HCT116 (cell line): Measurements from ENCODE around the gene RACGAP1. TPM values are rescaled to one million over a fixed set of nuclear protein-coding genes. Genes with fewer than 3 reads are reported as not detected.
A peak's percentile ranks its signal among the peaks of the same experiment; 100 is the strongest.

Experiments
- ATAC-seq: fragments of 200-7000 bp; cut with Tn5 transposase; 2 replicates; pipeline ENCODE4 v1.9.1; 2020; ENCODE audit warnings: mild to moderate bottlenecking, moderate library complexity
- BruUV-seq: library from RNA; stranded (reverse); fragments of 400-500 nt; replicated peaks from 2 replicates; lab custom pipeline; 2021; lab: Mats Ljungman, UMichigan
- CTCF ChIA-PET: fragments of 300-600 bp; sonication (Branson Sonifier 250); formaldehyde crosslinking; loops from one replicate; lab custom pipeline; 2021; ENCODE audit warnings: antibody characterized with exemption; lab: Charles Lee
- POLR2A ChIA-PET: fragments of 300-600, 350-600 bp; sonication (Branson Sonifier 250); formaldehyde crosslinking; loops from one replicate; lab custom pipeline; 2021; ENCODE audit warnings: antibody characterized with exemption; lab: Charles Lee
- RAD21 ChIA-PET, 2 experiments: fragments of 300-600 bp; sonication (Branson Sonifier 250); formaldehyde crosslinking; loops; one replicate each; lab custom pipeline; 2023; ENCODE audit warnings: low total read pairs in 2 of 2; ENCODE audit not compliant: uncharacterized antibody in 2 of 2, unreplicated experiment in 2 of 2, low non-redundant PET in 1 of 2; lab: Charles Lee
- DNase-seq: peaks from one replicate; pipeline ENCODE4 v3.0.0-alpha.2; 2010; ENCODE audit warnings: low read depth, low spot score
- H2AFZ ChIP-seq: fragments of 200-600 bp; shearing (Covaris generic), sonication (generic); 2 replicates; pipeline ENCODE4 v1.6.1; 2017; ENCODE audit warnings: low read depth, mixed run types, mixed read lengths, antibody characterized with exemption, low read length; ENCODE audit not compliant: poor library complexity, severe bottlenecking
- H3K27ac ChIP-seq: 2 replicates; pipeline ENCODE4 v1.5.1; 2012; ENCODE audit warnings: low read depth, low read length
- H3K27me3 ChIP-seq: fragments of 200-600 bp; sonication (generic); 2 replicates; pipeline ENCODE4 v1.6.1; 2016; ENCODE audit warnings: mixed run types, low read length, mixed read lengths; ENCODE audit not compliant: insufficient read depth
- H3K36me3 ChIP-seq, 2 experiments: fragments of 200-500 bp in 1 of 2; fragments of 200-600 bp in 1 of 2; sonication (Bioruptor generic) in 1 of 2; sonication (generic) in 1 of 2; 2 replicates each; pipeline versions ENCODE4 v1.5.1 to v1.6.1; 2014 to 2016; ENCODE audit warnings: low read length in 2 of 2, inconsistent platforms in 1 of 2, mixed read lengths in 1 of 2, mixed run types in 1 of 2; ENCODE audit not compliant: insufficient read depth in 2 of 2, control insufficient read depth in 1 of 2
- H3K4me1 ChIP-seq, 2 experiments: fragments of 200-600 bp in 1 of 2; sonication (generic) in 1 of 2; 2 replicates each; pipeline versions ENCODE4 v1.5.1 to v1.6.1; 2012 to 2017; ENCODE audit warnings: low read length in 2 of 2, inconsistent platforms in 1 of 2, mild to moderate bottlenecking in 1 of 2, mixed read lengths in 1 of 2, mixed run types in 1 of 2, moderate library complexity in 1 of 2; ENCODE audit not compliant: insufficient read depth in 2 of 2, control insufficient read depth in 1 of 2
- H3K4me2 ChIP-seq: fragments of 200-600 bp; sonication (generic); 2 replicates; pipeline ENCODE4 v1.6.1; 2017; ENCODE audit warnings: mixed run types, low read length, mixed read lengths
- H3K4me3 ChIP-seq, 2 experiments: fragments of 200-600 bp in 1 of 2; sonication (generic) in 1 of 2; replicated peaks in 1 of 2; 2 replicates each; pipeline ENCODE4 v1.5.1; 2011 to 2016; ENCODE audit warnings: low read length in 2 of 2, control low read depth in 1 of 2, low read depth in 1 of 2, mild to moderate bottlenecking in 1 of 2, mixed read lengths in 1 of 2, mixed run types in 1 of 2
- H3K79me2 ChIP-seq: fragments of 200-600 bp; sonication (generic); 2 replicates; pipeline ENCODE4 v1.6.1; 2017; ENCODE audit warnings: mild to moderate bottlenecking, mixed run types, low read length, moderate library complexity, mixed read lengths; ENCODE audit not compliant: insufficient read depth
- H3K9ac ChIP-seq: fragments of 200-600 bp; sonication (generic); 2 replicates; pipeline ENCODE4 v1.6.1; 2016; ENCODE audit warnings: low read length, mixed read lengths
- H3K9me2 ChIP-seq: fragments of 200-600 bp; sonication (generic), shearing (Covaris generic); 2 replicates; pipeline ENCODE4 v1.6.1; 2017; ENCODE audit warnings: mixed run types, mild to moderate bottlenecking, moderate library complexity; ENCODE audit not compliant: insufficient read depth
- H3K9me3 ChIP-seq, 2 experiments: fragments of 200-500 bp in 1 of 2; fragments of 200-600 bp in 1 of 2; sonication (Bioruptor generic) in 1 of 2; sonication (generic) in 1 of 2; 2 replicates each; pipeline ENCODE4 v1.6.1; 2014 to 2017; ENCODE audit warnings: low read length in 2 of 2, mixed read lengths in 2 of 2, inconsistent platforms in 1 of 2, low read depth in 1 of 2, mild to moderate bottlenecking in 1 of 2, mixed run types in 1 of 2, moderate library complexity in 1 of 2; ENCODE audit not compliant: control insufficient read depth in 1 of 2, insufficient read depth in 1 of 2
- H4K20me1 ChIP-seq: fragments of 200-600 bp; sonication (generic), shearing (Covaris generic); 2 replicates; pipeline ENCODE4 v1.6.1; 2017; ENCODE audit warnings: mixed run types, mild to moderate bottlenecking, moderate library complexity; ENCODE audit not compliant: insufficient read depth
- CBX3 ChIP-seq: IDR thresholded peaks from 2 replicates; pipeline ENCODE4 v1.6.1; 2012; ENCODE audit warnings: low read depth
- CEBPB ChIP-seq: IDR thresholded peaks from 2 replicates; pipeline ENCODE4 v1.6.1; 2012; ENCODE audit warnings: low read depth
- CTCF ChIP-seq, 3 experiments: fragments of 200-600 bp in 1 of 3; sonication (generic) in 1 of 3; IDR thresholded peaks in 2 of 3; conservative IDR thresholded peaks in 1 of 3; 2 replicates each; pipeline ENCODE4 v1.5.1; 2012 to 2017; ENCODE audit warnings: low read depth in 2 of 3, low read length in 2 of 3, antibody characterized with exemption in 1 of 3, borderline replicate concordance in 1 of 3, control low read depth in 1 of 3, mild to moderate bottlenecking in 1 of 3, mixed read lengths in 1 of 3, mixed run types in 1 of 3, moderate library complexity in 1 of 3; ENCODE audit not compliant: insufficient read depth in 1 of 3
- ELF1 ChIP-seq: IDR thresholded peaks from 2 replicates; pipeline ENCODE4 v1.6.1; 2012; ENCODE audit warnings: low read depth, borderline replicate concordance
- EZH2 ChIP-seq: fragments of 200-600 bp; sonication (generic); IDR thresholded peaks from 2 replicates; pipeline ENCODE4 v1.6.1; 2017; ENCODE audit warnings: antibody characterized with exemption, mixed run types
- JUND ChIP-seq: IDR thresholded peaks from 2 replicates; pipeline ENCODE4 v1.6.1; 2012
- MAX ChIP-seq: IDR thresholded peaks from 2 replicates; pipeline ENCODE4 v1.6.1; 2012
- POLR2AphosphoS5 ChIP-seq: IDR thresholded peaks from 2 replicates; pipeline ENCODE4 v1.6.1; 2011; ENCODE audit warnings: mild to moderate bottlenecking, low read depth, low read length, moderate library complexity
- SIN3A ChIP-seq: IDR thresholded peaks from 2 replicates; pipeline ENCODE4 v1.6.1; 2012; ENCODE audit warnings: low read depth
- SP1 ChIP-seq: IDR thresholded peaks from 2 replicates; pipeline ENCODE4 v1.6.1; 2012; ENCODE audit warnings: low read depth
- SRF ChIP-seq: IDR thresholded peaks from 2 replicates; pipeline ENCODE4 v1.6.1; 2012; ENCODE audit warnings: low read depth
- TCF7L2 ChIP-seq: IDR thresholded peaks from 2 replicates; pipeline ENCODE4 v1.7.0; 2011; ENCODE audit warnings: borderline replicate concordance, inconsistent platforms; ENCODE audit not compliant: insufficient read depth, insufficient read length; ENCODE audit errors: extremely low read depth
- YY1 ChIP-seq: IDR thresholded peaks from 2 replicates; pipeline ENCODE4 v1.6.1; 2011; ENCODE audit warnings: low read length, low read depth, moderate library complexity, mild to moderate bottlenecking; ENCODE audit not compliant: insufficient replicate concordance; ENCODE audit errors: extremely low read depth
- ZFX ChIP-seq: fragments of 450-650 bp; IDR thresholded peaks from 2 replicates; pipeline ENCODE4 v1.6.1; 2017
- ZNF274 ChIP-seq: fragments of 200-500 bp; sonication (Bioruptor generic); IDR thresholded peaks from 2 replicates; pipeline ENCODE4 v1.6.1; 2014; ENCODE audit warnings: mild to moderate bottlenecking, low read depth, low read length, inconsistent platforms
- intact Hi-C: fragments of 100-400 bp; cut with micrococcal nuclease; formaldehyde crosslinking; loops from 2 replicates; pipeline ENCODE4 v1.10.0; 2022
- total RNA-seq: library from RNA; stranded (reverse); gene quantifications from one replicate; pipeline ENCODE4 v1.2.1, GENCODE V29; 2021; ENCODE audit not compliant: unreplicated experiment
- TF ChIP-seq, protein P1 (sequence below): IDR thresholded peaks from 2 replicates; pipeline ENCODE4 v1.6.1; 2012; ENCODE audit warnings: low read depth
- TF ChIP-seq, protein P2 (sequence below): IDR thresholded peaks from 2 replicates; pipeline ENCODE4 v1.6.1; 2011; ENCODE audit warnings: mild to moderate bottlenecking, low read length, moderate library complexity; ENCODE audit not compliant: insufficient replicate concordance; ENCODE audit errors: extremely low read depth
- TF ChIP-seq, protein P3 (sequence below): IDR thresholded peaks from 2 replicates; pipeline ENCODE4 v1.6.1; 2012

Gene RACGAP1
- total RNA-seq, 1 experiment from 2014 or later, result 147 TPM

GRCh38 chr12:49966511-49967041 is 58.7 kb downstream of the RACGAP1 start:
- Histone ChIP-seq H3K9me3 (no peaks in the 10 kb centered on the region), H3K27ac (no peak overlapping the region; the same call in 1 of the 2 replicates), H3K36me3 (no peaks in the 10 kb centered on the region), H3K4me1 (peaks cover 10 to 31% of the 10 kb centered on the region in 2 experiments), H3K27me3 (0 out of 2 replicates have a peak, but pooled peaks cover 5% of the 10 kb centered on the region), H3K9ac (no peak overlapping the region), H4K20me1 (no peaks in the 10 kb centered on the region), H3K4me2 (peak overlapping the region; percentile 92), H2AFZ (no peak overlapping the region)
- CTCF ChIA-PET, result interaction anchor here (0.6 to 4.0 kb wide), 34 partner anchors 8 to 351 kb away, joined by 3 to 65 read pairs (median 4); partner anchors contain the start of genes BCDIN3D, COX14, RACGAP1 and SMARCD1
- peak; percentile 3 for ATAC-seq
- BruUV-seq, result no TSS peak
- TF ChIP-seq YY1 (no peak), ZFX (no peak), CEBPB (no peak), ZNF274 (no peak), EZH2 (no peak), ELF1 (no peak), JUND (no peak), SIN3A (no peak), CTCF (IDR thresholded peaks at IDR 0.05 in 2 of 3, conservative IDR thresholded peaks at IDR 0.05 in 1 of 3; ENCODE audit: borderline replicate concordance in 1 of 3, insufficient read depth in 1 of 3, low read depth in 2 of 3, low read length in 2 of 3) (no peak), SRF (no peak), TCF7L2 (no peak), SP1 (no peak), POLR2AphosphoS5 (no peak), CBX3 (no peak), MAX (no peak)
- TF ChIP-seq, protein P1, sequence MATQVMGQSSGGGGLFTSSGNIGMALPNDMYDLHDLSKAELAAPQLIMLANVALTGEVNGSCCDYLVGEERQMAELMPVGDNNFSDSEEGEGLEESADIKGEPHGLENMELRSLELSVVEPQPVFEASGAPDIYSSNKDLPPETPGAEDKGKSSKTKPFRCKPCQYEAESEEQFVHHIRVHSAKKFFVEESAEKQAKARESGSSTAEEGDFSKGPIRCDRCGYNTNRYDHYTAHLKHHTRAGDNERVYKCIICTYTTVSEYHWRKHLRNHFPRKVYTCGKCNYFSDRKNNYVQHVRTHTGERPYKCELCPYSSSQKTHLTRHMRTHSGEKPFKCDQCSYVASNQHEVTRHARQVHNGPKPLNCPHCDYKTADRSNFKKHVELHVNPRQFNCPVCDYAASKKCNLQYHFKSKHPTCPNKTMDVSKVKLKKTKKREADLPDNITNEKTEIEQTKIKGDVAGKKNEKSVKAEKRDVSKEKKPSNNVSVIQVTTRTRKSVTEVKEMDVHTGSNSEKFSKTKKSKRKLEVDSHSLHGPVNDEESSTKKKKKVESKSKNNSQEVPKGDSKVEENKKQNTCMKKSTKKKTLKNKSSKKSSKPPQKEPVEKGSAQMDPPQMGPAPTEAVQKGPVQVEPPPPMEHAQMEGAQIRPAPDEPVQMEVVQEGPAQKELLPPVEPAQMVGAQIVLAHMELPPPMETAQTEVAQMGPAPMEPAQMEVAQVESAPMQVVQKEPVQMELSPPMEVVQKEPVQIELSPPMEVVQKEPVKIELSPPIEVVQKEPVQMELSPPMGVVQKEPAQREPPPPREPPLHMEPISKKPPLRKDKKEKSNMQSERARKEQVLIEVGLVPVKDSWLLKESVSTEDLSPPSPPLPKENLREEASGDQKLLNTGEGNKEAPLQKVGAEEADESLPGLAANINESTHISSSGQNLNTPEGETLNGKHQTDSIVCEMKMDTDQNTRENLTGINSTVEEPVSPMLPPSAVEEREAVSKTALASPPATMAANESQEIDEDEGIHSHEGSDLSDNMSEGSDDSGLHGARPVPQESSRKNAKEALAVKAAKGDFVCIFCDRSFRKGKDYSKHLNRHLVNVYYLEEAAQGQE, result no peak
- TF ChIP-seq, protein P2, sequence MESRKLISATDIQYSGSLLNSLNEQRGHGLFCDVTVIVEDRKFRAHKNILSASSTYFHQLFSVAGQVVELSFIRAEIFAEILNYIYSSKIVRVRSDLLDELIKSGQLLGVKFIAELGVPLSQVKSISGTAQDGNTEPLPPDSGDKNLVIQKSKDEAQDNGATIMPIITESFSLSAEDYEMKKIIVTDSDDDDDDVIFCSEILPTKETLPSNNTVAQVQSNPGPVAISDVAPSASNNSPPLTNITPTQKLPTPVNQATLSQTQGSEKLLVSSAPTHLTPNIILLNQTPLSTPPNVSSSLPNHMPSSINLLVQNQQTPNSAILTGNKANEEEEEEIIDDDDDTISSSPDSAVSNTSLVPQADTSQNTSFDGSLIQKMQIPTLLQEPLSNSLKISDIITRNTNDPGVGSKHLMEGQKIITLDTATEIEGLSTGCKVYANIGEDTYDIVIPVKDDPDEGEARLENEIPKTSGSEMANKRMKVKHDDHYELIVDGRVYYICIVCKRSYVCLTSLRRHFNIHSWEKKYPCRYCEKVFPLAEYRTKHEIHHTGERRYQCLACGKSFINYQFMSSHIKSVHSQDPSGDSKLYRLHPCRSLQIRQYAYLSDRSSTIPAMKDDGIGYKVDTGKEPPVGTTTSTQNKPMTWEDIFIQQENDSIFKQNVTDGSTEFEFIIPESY, result no peak
- TF ChIP-seq, protein P3, sequence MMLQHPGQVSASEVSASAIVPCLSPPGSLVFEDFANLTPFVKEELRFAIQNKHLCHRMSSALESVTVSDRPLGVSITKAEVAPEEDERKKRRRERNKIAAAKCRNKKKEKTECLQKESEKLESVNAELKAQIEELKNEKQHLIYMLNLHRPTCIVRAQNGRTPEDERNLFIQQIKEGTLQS, result no peak
- TF ChIP-seq, all 23 proteins: peak for 0
- RAD21 ChIA-PET, result interaction anchor here (0.6 to 2.0 kb wide), 7 partner anchors 90 to 104 kb away, joined by 3 to 9 read pairs (median 6); no protein-coding TSS in a partner anchor
- Histone ChIP-seq H3K79me2 (no peaks in the 10 kb centered on the region), H3K4me3 (peak overlapping the region in 1 of 2 experiments; percentile 56; a peak in 2 of 4 replicates), H3K9me2 (no peaks in the 10 kb centered on the region)
- no peak for DNase-seq
- POLR2A ChIA-PET, result interaction anchor here (1.4 kb wide), 1 partner anchor 72 kb away, joined by 3 read pairs; no protein-coding TSS in a partner anchor
- intact Hi-C loops, result loop anchor here (1.0 to 10.0 kb wide), 5 partner anchors 90 to 208 kb away; no protein-coding TSS in a partner anchor
